Ishikawa (cell line): ENCODE measurements around the gene SHISA3.

Experiments
- CEBPB ChIP-seq: IDR thresholded peaks from 2 replicates; pipeline ENCODE4 v1.6.1; 2012
- CREB1 ChIP-seq: IDR thresholded peaks from 2 replicates; pipeline ENCODE4 v1.6.1; 2012; ENCODE audit warnings: low read depth
- EGR1 ChIP-seq: IDR thresholded peaks from 2 replicates; pipeline ENCODE4 v1.6.1; 2012
- EP300 ChIP-seq: IDR thresholded peaks from 2 replicates; pipeline ENCODE4 v1.6.1; 2012; ENCODE audit warnings: borderline replicate concordance
- FOXM1 ChIP-seq: IDR thresholded peaks from 2 replicates; pipeline ENCODE4 v1.6.1; 2012; ENCODE audit warnings: low read depth, borderline replicate concordance
- NFIC ChIP-seq: IDR thresholded peaks from 2 replicates; pipeline ENCODE4 v1.6.1; 2012
- RAD21 ChIP-seq: IDR thresholded peaks from 2 replicates; pipeline ENCODE4 v1.6.1; 2012; ENCODE audit warnings: low read depth
- REST ChIP-seq: IDR thresholded peaks from 2 replicates; pipeline ENCODE4 v1.6.1; 2012; ENCODE audit warnings: low read depth, mild to moderate bottlenecking
- TAF1 ChIP-seq: IDR thresholded peaks from 2 replicates; pipeline ENCODE4 v1.6.1; 2012; ENCODE audit warnings: low read depth, mild to moderate bottlenecking
- TCF12 ChIP-seq: IDR thresholded peaks from 2 replicates; pipeline ENCODE4 v1.6.1; 2012; ENCODE audit warnings: low read depth
- TEAD4 ChIP-seq: IDR thresholded peaks from 2 replicates; pipeline ENCODE4 v1.6.1; 2012
- YY1 ChIP-seq: IDR thresholded peaks from 2 replicates; pipeline ENCODE4 v1.6.1; 2012; ENCODE audit warnings: low read depth
- ZBTB7A ChIP-seq: IDR thresholded peaks from 2 replicates; pipeline ENCODE4 v1.6.1; 2012; ENCODE audit warnings: low read depth
- TF ChIP-seq, protein P1 (sequence below): IDR thresholded peaks from 2 replicates; pipeline ENCODE4 v1.6.1; 2012
- TF ChIP-seq, protein P2 (sequence below): IDR thresholded peaks from 2 replicates; pipeline ENCODE4 v1.6.1; 2012

Gene SHISA3

GRCh38 chr4:42364266-42365053, 32.8 kb upstream of the SHISA3 start:
- no peak for TF ChIP-seq YY1
- TF ChIP-seq REST, result no peak
- no peak for TF ChIP-seq EP300
- TF ChIP-seq EGR1, result no peak
- no peak for TF ChIP-seq TAF1
- TF ChIP-seq FOXM1, result no peak
- TF ChIP-seq RAD21, result no peak
- no peak for TF ChIP-seq TEAD4
- TF ChIP-seq CREB1, result no peak
- TF ChIP-seq ZBTB7A, result no peak
- TF ChIP-seq, protein P1, sequence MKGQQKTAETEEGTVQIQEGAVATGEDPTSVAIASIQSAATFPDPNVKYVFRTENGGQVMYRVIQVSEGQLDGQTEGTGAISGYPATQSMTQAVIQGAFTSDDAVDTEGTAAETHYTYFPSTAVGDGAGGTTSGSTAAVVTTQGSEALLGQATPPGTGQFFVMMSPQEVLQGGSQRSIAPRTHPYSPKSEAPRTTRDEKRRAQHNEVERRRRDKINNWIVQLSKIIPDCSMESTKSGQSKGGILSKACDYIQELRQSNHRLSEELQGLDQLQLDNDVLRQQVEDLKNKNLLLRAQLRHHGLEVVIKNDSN, result no peak
- TF ChIP-seq TCF12, result no peak
- no peak for TF ChIP-seq NFIC
- TF ChIP-seq CEBPB, result no peak
- TF ChIP-seq, protein P2, sequence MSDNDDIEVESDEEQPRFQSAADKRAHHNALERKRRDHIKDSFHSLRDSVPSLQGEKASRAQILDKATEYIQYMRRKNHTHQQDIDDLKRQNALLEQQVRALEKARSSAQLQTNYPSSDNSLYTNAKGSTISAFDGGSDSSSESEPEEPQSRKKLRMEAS, result no peak

GRCh38 chr4:42366959-42367358, 30.3 kb upstream of the SHISA3 start:
- TF ChIP-seq ZBTB7A (no peak), NFIC (no peak), EGR1 (no peak), TEAD4 (no peak), FOXM1 (no peak), REST (no peak), TCF12 (no peak)

GRCh38 chr4:42369489-42369888, 27.8 kb upstream of the SHISA3 start:
- no peak for TF ChIP-seq TAF1
- no peak for TF ChIP-seq NFIC
- TF ChIP-seq CEBPB, result no peak
- TF ChIP-seq RAD21, result no peak
- no peak for TF ChIP-seq REST
- TF ChIP-seq, protein P2, result no peak
- TF ChIP-seq, protein P1, result no peak
- no peak for TF ChIP-seq TEAD4
- TF ChIP-seq EP300, result no peak
- no peak for TF ChIP-seq EGR1

- TF ChIP-seq ZBTB7A (no peak), RAD21 (peak; percentile 70), CEBPB (no peak), CREB1 (no peak), EP300 (no peak), TCF12 (no peak)
- TF ChIP-seq, protein P2, result no peak
Measured at GRCh38 chr4:42371305-42372252, 25.7 kb upstream of the SHISA3 start.
